Vagina (tissue), 2 donors: ENCODE results near the gene IFNG-AS1.

Source experiments
- CTCF ChIP-seq, 3 experiments: fragments of 450-650 bp in 2 of 3; fragments of 200-600 bp in 1 of 3; sonication (generic) in 1 of 3; IDR thresholded peaks; one replicate each; pipeline ENCODE4 v1.5.1; 2017 to 2019; ENCODE audit warnings: antibody characterized with exemption in 3 of 3, mild to moderate bottlenecking in 2 of 3, moderate library complexity in 2 of 3
- POLR2A ChIP-seq, 2 donors: fragments of 450-650 bp; IDR thresholded peaks; one replicate each; pipeline ENCODE4 v1.6.1; 2017; ENCODE audit warnings: antibody characterized with exemption in 2 of 2, mild to moderate bottlenecking in 2 of 2, moderate library complexity in 2 of 2

GRCh38 chr12:68001486-68002466 lies 12.5 kb downstream of the IFNG-AS1 start:
- TF ChIP-seq CTCF (IDR thresholded peaks at IDR 0.05) (no peak), POLR2A (IDR thresholded peaks at IDR 0.05) (no peak)
